GM21576 (cell line): ENCODE measurements around the gene KCTD1.
A peak's percentile ranks its signal among the peaks of the same experiment; 100 is the strongest.

ENCODE experiments used
- ATAC-seq: cut with Tn5 transposase; IDR thresholded peaks from one replicate; pipeline ENCODE4 v1.9.1; 2021; ENCODE audit warnings: mild to moderate bottlenecking, moderate library complexity; ENCODE audit not compliant: unreplicated experiment

KCTD1 gene

GRCh38 chr18:26549263-26550094 is 1.1 kb upstream of the KCTD1 start:
- no peak for ATAC-seq

GRCh38 chr18:26547646-26548414 is 523 bp downstream of the KCTD1 start:
- peak; percentile 61 for ATAC-seq

GRCh38 chr18:26546875-26547645 is 1.3 kb downstream of the KCTD1 start:
- no peak for ATAC-seq

GRCh38 chr18:26546170-26546874 is 2.0 kb downstream of the KCTD1 start:
- ATAC-seq: no peak

GRCh38 chr18:26545335-26546123 is 2.8 kb downstream of the KCTD1 start:
- no peak for ATAC-seq

GRCh38 chr18:26544451-26544850 is 3.9 kb downstream of the KCTD1 start:
- ATAC-seq: no peak

- no peak for ATAC-seq
Measured at GRCh38 chr18:26543373-26543772, 5.0 kb downstream of the KCTD1 start.

GRCh38 chr18:26540043-26540628 is 8.2 kb downstream of the KCTD1 start:
- ATAC-seq: no peak

- no peak for ATAC-seq
Measured at GRCh38 chr18:26538524-26538923, 9.8 kb downstream of the KCTD1 start.

- no peak for ATAC-seq
Measured at GRCh38 chr18:26536664-26537063, 11.7 kb downstream of the KCTD1 start.

- no peak for ATAC-seq
Measured at GRCh38 chr18:26536032-26536431, 12.3 kb downstream of the KCTD1 start.

- no peak for ATAC-seq
Measured at GRCh38 chr18:26535630-26536029, 12.7 kb downstream of the KCTD1 start.

GRCh38 chr18:26532367-26533340 is 15.7 kb downstream of the KCTD1 start:
- ATAC-seq: no peak

- no peak for ATAC-seq
Measured at GRCh38 chr18:26531605-26532298, 16.6 kb downstream of the KCTD1 start.

- ATAC-seq: no peak
Measured at GRCh38 chr18:26526966-26527234, 21.5 kb downstream of the KCTD1 start.

- ATAC-seq: no peak
Measured at GRCh38 chr18:26526128-26526965, 22.0 kb downstream of the KCTD1 start.
